GM12873 (cell line): ENCODE data around the gene KIF18B.

ENCODE experiments used
- CTCF ChIP-seq: IDR thresholded peaks from 2 replicates; pipeline ENCODE4 v1.5.1; 2012; ENCODE audit warnings: low read depth, mild to moderate bottlenecking, moderate library complexity, low read length, control low read depth; ENCODE audit not compliant: insufficient read depth; ENCODE audit errors: missing control alignments

KIF18B gene

GRCh38 chr17:44977065-44977464 is 29.5 kb upstream of the KIF18B start:
- TF ChIP-seq CTCF, result no peak

GRCh38 chr17:44976206-44976605 is 28.6 kb upstream of the KIF18B start:
- no peak for TF ChIP-seq CTCF

- no peak for TF ChIP-seq CTCF
Measured at GRCh38 chr17:44972953-44973352, 25.4 kb upstream of the KIF18B start.

- TF ChIP-seq CTCF, result no peak
Measured at GRCh38 chr17:44971776-44972483, 24.4 kb upstream of the KIF18B start.

GRCh38 chr17:44970136-44970741 is 22.7 kb upstream of the KIF18B start:
- no peak for TF ChIP-seq CTCF

- TF ChIP-seq CTCF, result no peak
Measured at GRCh38 chr17:44969144-44969780, 21.7 kb upstream of the KIF18B start.
